GM12878 (cell line): Measurements from ENCODE around the gene SGSH. TPM values are rescaled to one million over a fixed set of nuclear protein-coding genes. Genes with fewer than 3 reads are reported as not detected.

Source experiments
- ATAC-seq: fragments of 200-7000 bp; cut with Tn5 transposase; 3 replicates; pipeline ENCODE4 v1.9.1; 2020; ENCODE audit warnings: mild to moderate bottlenecking, moderate library complexity
- BruUV-seq: library from RNA; stranded (reverse); fragments of 400-500 nt; replicated peaks from 2 replicates; lab custom pipeline; 2021; lab: Mats Ljungman, UMichigan
- CTCF ChIA-PET: fragments of 300-600 bp; sonication (Branson Sonifier 250); formaldehyde crosslinking; extraction: SDS; loops from one replicate; lab custom pipeline; 2021; ENCODE audit warnings: inconsistent platforms; lab: Yijun Ruan, JAX
- POLR2A ChIA-PET: fragments of 350-600 bp; formaldehyde crosslinking; extraction: SDS; loops from one replicate; lab custom pipeline; 2021; ENCODE audit warnings: inconsistent platforms; lab: Charles Lee
- RAD21 ChIA-PET: fragments of 300-600 bp; sonication (Branson Sonifier 250); formaldehyde crosslinking; loops from one replicate; lab custom pipeline; 2023; ENCODE audit warnings: antibody characterized with exemption; ENCODE audit not compliant: unreplicated experiment; lab: Charles Lee
- SMC1A ChIA-PET: fragments of 300-600 bp; sonication (Branson Sonifier 250); formaldehyde crosslinking; loops from one replicate; lab custom pipeline; 2023; ENCODE audit not compliant: unreplicated experiment, uncharacterized antibody; lab: Charles Lee
- DNase-seq: peaks from one replicate; pipeline ENCODE4 v3.0.0-alpha.2; 2011; ENCODE audit warnings: low read depth, low spot score
- FAIRE-seq: peaks from 3 replicates; lab custom pipeline; 2011; peaks lifted over from hg19 to GRCh38; lab: Jason Lieb, UNC
- H2AFZ ChIP-seq: 2 replicates; pipeline ENCODE4 v1.6.0; 2011; ENCODE audit warnings: low read depth, low read length, control low read depth; ENCODE audit not compliant: control insufficient read depth
- H3K27ac ChIP-seq: 2 replicates; pipeline ENCODE4 v1.5.1; 2011; ENCODE audit warnings: control low read depth; ENCODE audit not compliant: control insufficient read depth, insufficient read depth
- H3K27me3 ChIP-seq, 2 experiments: replicated peaks in 1 of 2; 2 replicates each; pipeline versions ENCODE4 v1.6.0 to v1.6.1; 2011; ENCODE audit warnings: low read length in 1 of 2; ENCODE audit not compliant: control insufficient read depth in 2 of 2, insufficient read depth in 2 of 2
- H3K36me3 ChIP-seq, 2 experiments: 2 replicates each; pipeline ENCODE4 v1.5.1; 2011; ENCODE audit warnings: low read length in 1 of 2; ENCODE audit not compliant: control insufficient read depth in 2 of 2, insufficient read depth in 2 of 2
- H3K4me1 ChIP-seq: 2 replicates; pipeline ENCODE4 v1.6.1; 2011; ENCODE audit warnings: mild to moderate bottlenecking, low read length, moderate library complexity, mixed read lengths; ENCODE audit not compliant: control insufficient read depth, insufficient read depth
- H3K4me2 ChIP-seq: 2 replicates; pipeline ENCODE4 v1.6.0; 2011; ENCODE audit warnings: control low read depth; ENCODE audit not compliant: control insufficient read depth, insufficient read depth
- H3K4me3 ChIP-seq: fragments of 200-600 bp; sonication (generic); 2 replicates; pipeline ENCODE4 v1.5.1; 2016
- H3K79me2 ChIP-seq: 2 replicates; pipeline ENCODE4 v1.6.0; 2011; ENCODE audit warnings: low read length; ENCODE audit not compliant: control insufficient read depth, insufficient read depth
- H3K9ac ChIP-seq: 2 replicates; pipeline ENCODE4 v1.8.0; 2011; ENCODE audit warnings: low read length, control low read depth, mixed read lengths; ENCODE audit not compliant: control insufficient read depth, insufficient read depth
- H3K9me3 ChIP-seq: replicated peaks from 3 replicates; pipeline ENCODE4 v1.5.1; 2011; ENCODE audit warnings: mild to moderate bottlenecking, low read length; ENCODE audit not compliant: control insufficient read depth, insufficient read depth
- H4K20me1 ChIP-seq: 2 replicates; pipeline ENCODE4 v1.6.0; 2011; ENCODE audit not compliant: control insufficient read depth, insufficient read depth
- E2F8 ChIP-seq: fragments of 450-650 bp; IDR thresholded peaks from 2 replicates; pipeline ENCODE4 v1.6.1; 2018; ENCODE audit warnings: mild to moderate bottlenecking, low read depth, moderate library complexity; ENCODE audit not compliant: partially characterized antibody
- ELK1 ChIP-seq: IDR thresholded peaks from 2 replicates; pipeline ENCODE4 v1.6.1; 2012; ENCODE audit warnings: low read depth, low read length, improper control_type of control experiment
- ESRRA ChIP-seq: IDR thresholded peaks from 2 replicates; pipeline ENCODE4 v1.6.1; 2012; ENCODE audit warnings: mild to moderate bottlenecking, low read length, improper control_type of control experiment
- GABPA ChIP-seq: IDR thresholded peaks from 2 replicates; pipeline ENCODE4 v1.6.1; 2014; ENCODE audit warnings: antibody characterized with exemption, low read depth, mild to moderate bottlenecking, inconsistent platforms
- KLF5 ChIP-seq: fragments of 450-650 bp; IDR thresholded peaks from 2 replicates; pipeline ENCODE4 v1.6.1; 2014; ENCODE audit warnings: mild to moderate bottlenecking; ENCODE audit not compliant: partially characterized antibody
- NBN ChIP-seq: fragments of 450-650 bp; IDR thresholded peaks from 2 replicates; pipeline ENCODE4 v1.6.1; 2016
- NFIC ChIP-seq: IDR thresholded peaks from 2 replicates; pipeline ENCODE4 v1.6.1; 2012; ENCODE audit warnings: low read depth, mild to moderate bottlenecking, inconsistent platforms, low read length, moderate library complexity
- NR2C2 ChIP-seq: IDR thresholded peaks from 2 replicates; pipeline ENCODE4 v1.6.1; 2011; ENCODE audit warnings: borderline replicate concordance, low read depth; ENCODE audit not compliant: control insufficient read depth, insufficient read length
- NRF1 ChIP-seq: conservative IDR thresholded peaks from 2 replicates; pipeline ENCODE4 v1.6.1; 2011; ENCODE audit warnings: mild to moderate bottlenecking, low read depth, low read length, improper control_type of control experiment
- PRDM15 ChIP-seq: fragments of 450-650 bp; formaldehyde crosslinking; IDR thresholded peaks from 2 replicates; pipeline ENCODE4 v1.4.0; 2020; ENCODE audit warnings: mild to moderate bottlenecking, moderate library complexity
- RAD21 ChIP-seq: IDR thresholded peaks from 2 replicates; pipeline ENCODE4 v1.6.1; 2011; ENCODE audit warnings: mild to moderate bottlenecking, low read depth, low read length, moderate library complexity; ENCODE audit not compliant: insufficient read depth
- ZBTB33 ChIP-seq: fragments of 450-650 bp; IDR thresholded peaks from 2 replicates; pipeline ENCODE4 v1.6.1; 2017; ENCODE audit warnings: mild to moderate bottlenecking
- WGBS: methylation state at CpG from one replicate; pipeline ENCODE4 v1.1.6; 2016; ENCODE audit warnings: low lambda C conversion rate; ENCODE audit not compliant: insufficient replicate concordance, insufficient coverage; ENCODE audit errors: missing lambda C conversion rate; 5-methylcytosine and 5-hydroxymethylcytosine counted together
- in situ Hi-C: fragments of 300-500 bp; cut with MboI; formaldehyde crosslinking; loops from 9 replicates; pipeline ENCODE4 v1.14.3; 2018; ENCODE audit warnings: mixed read lengths
- intact Hi-C: fragments of 100-400 bp; cut with micrococcal nuclease; formaldehyde crosslinking; loops from one replicate; pipeline ENCODE4 v1.14.2; 2022; ENCODE audit not compliant: unreplicated experiment
- polyA plus RNA-seq, 11 experiments: library from polyadenylated mRNA; depleted of rRNA in 4 of 11; unstranded in 6 of 11; stranded (reverse) in 5 of 11; fragments of >200 nt; fragmentation: Nextera tagmentation in 4 of 11; fragmentation: Illumina TruSeq in 1 of 11; extraction: Ambion mirVana in 4 of 11; extraction: Trizol in 1 of 11; gene quantifications; 1 replicate in 1 of 11; 2 replicates in 10 of 11; pipeline versions ENCODE4 v1.2.1 to v1.2.3, GENCODE V29; 2011 to 2016; ENCODE audit warnings: inconsistent platforms in 2 of 11, missing spikeins in 2 of 11, low read depth in 1 of 11
- total RNA-seq, 4 experiments: library from RNA; depleted of rRNA in 3 of 4; stranded (reverse); fragments of >200 nt in 3 of 4; fragmentation: Illumina TruSeq in 1 of 4; extraction: Trizol in 1 of 4; gene quantifications; 2 replicates each; pipeline versions ENCODE4 v1.2.1 to v1.2.3, GENCODE V29; 2013 to 2021

The SGSH gene
- total and polyA plus RNA-seq, 10 of the 15 experiments (the other 5 are each of a cell fraction or from before 2014, with no cell fraction given): 0.13 to 17.2 (median 6.0) TPM

GRCh38 chr17:80243526-80244433, 23.6 kb upstream of the SGSH start (continued):
- TF ChIP-seq PRDM15 (CRISPR knock-in tag) (no peak), NBN (no peak), ELK1 (no peak), ESRRA (no peak), RAD21 (no peak)

GRCh38 chr17:80242505-80242904, 22.4 kb upstream of the SGSH start:
- RAD21 ChIA-PET: no interaction called here
- Histone ChIP-seq H3K4me2 (no peak overlapping the region), H3K27me3 (no peaks in the 10 kb centered on the region), H4K20me1 (no peaks in the 10 kb centered on the region), H3K4me3 (no peak overlapping the region), H3K4me1 (no peaks in the 10 kb centered on the region), H3K9ac (no peak overlapping the region), H3K79me2 (no peaks in the 10 kb centered on the region), H3K36me3 (no peaks in the 10 kb centered on the region), H3K9me3 (no peaks in the 10 kb centered on the region), H3K27ac (no peak overlapping the region), H2AFZ (no peak overlapping the region)
- DNase-seq (no peak), ATAC-seq (no peak), FAIRE-seq (no peak)
- CTCF ChIA-PET: no interaction called here
- SMC1A ChIA-PET: no interaction called here
- in situ Hi-C loops (no loop called here), intact Hi-C loops (no loop called here)
- POLR2A ChIA-PET: no interaction called here
- 71% methylated on average over 14 of the region's 14 CpGs for WGBS
- BruUV-seq: no TSS peak
- TF ChIP-seq NBN (no peak), GABPA (no peak), ZBTB33 (no peak), NR2C2 (no peak), KLF5 (no peak), NRF1 (no peak), NFIC (no peak), E2F8 (no peak)
